GM10266 (cell line): ENCODE results near the gene ITSN1.

Source experiments
- DNase-seq: peaks from one replicate; pipeline ENCODE4 v3.0.0; 2012; ENCODE audit errors: extremely low spot score
- CTCF ChIP-seq: IDR thresholded peaks from 2 replicates; pipeline ENCODE4 v1.5.1; 2012; ENCODE audit warnings: mild to moderate bottlenecking, low read depth; ENCODE audit not compliant: control insufficient read depth, insufficient read depth; ENCODE audit errors: missing control alignments

Gene ITSN1

GRCh38 chr21:33884376-33885171 lies 242.3 kb downstream of the ITSN1 start:
- no peak for TF ChIP-seq CTCF
- no peak for DNase-seq

- DNase-seq = no peak
Measured at GRCh38 chr21:33885172-33885514, 242.8 kb downstream of the ITSN1 start.

GRCh38 chr21:33886321-33886720 lies 244.0 kb downstream of the ITSN1 start:
- TF ChIP-seq CTCF = no peak
- DNase-seq = no peak

More at GRCh38 chr21:33885172-33885514, 242.8 kb downstream of the ITSN1 start:
- no peak for TF ChIP-seq CTCF

GRCh38 chr21:33890187-33890586 lies 247.9 kb downstream of the ITSN1 start:
- TF ChIP-seq CTCF = no peak
- no peak for DNase-seq

GRCh38 chr21:33892853-33893252 lies 250.6 kb downstream of the ITSN1 start:
- no peak for DNase-seq
- TF ChIP-seq CTCF = no peak

GRCh38 chr21:33893917-33894316 lies 251.6 kb downstream of the ITSN1 start:
- TF ChIP-seq CTCF = no peak
- no peak for DNase-seq

- TF ChIP-seq CTCF = peak; percentile 49
- peak; percentile 64 for DNase-seq
Measured at GRCh38 chr21:33894736-33895288, 252.5 kb downstream of the ITSN1 start.
